Pancreas (tissue), 10 donors: ENCODE data around the gene MAPK13. TPM values are rescaled to one million over a fixed set of nuclear protein-coding genes. Genes with fewer than 3 reads are reported as not detected.
A peak's percentile ranks its signal among the peaks of the same experiment; 100 is the strongest.

Experiments used
- ATAC-seq, 4 donors: fragments of 200-7000 bp; cut with Tn5 transposase; one replicate each; pipeline versions ENCODE4 v1.8.0 to v1.9.1; 2020; ENCODE audit warnings: mild to moderate bottlenecking in 4 of 4, moderate library complexity in 4 of 4
- DNase-seq, 6 donors: peaks; one replicate each; pipeline ENCODE4 v3.0.0-alpha.2; 2020
- FAIRE-seq: peaks from 2 replicates; lab custom pipeline; 2012; peaks lifted over from hg19 to GRCh38; lab: Jason Lieb, UNC
- H3K27ac ChIP-seq, 4 donors: fragments of 200-600 bp; sonication (generic); 1 replicate in 3 of 4; 2 replicates in 1 of 4; pipeline versions ENCODE4 v1.5.0 to v1.8.0; 2020
- H3K27me3 ChIP-seq, 4 donors: fragments of 200-600 bp; one replicate each; pipeline ENCODE4 v1.8.0; 2021
- H3K36me3 ChIP-seq, 3 donors: fragments of 200-600 bp; sonication (generic) in 1 of 3; one replicate each; pipeline versions ENCODE4 v1.5.0 to v1.8.0; 2020 to 2021
- H3K4me1 ChIP-seq, 3 donors: fragments of 200-600 bp; one replicate each; pipeline ENCODE4 v1.8.0; 2021
- H3K4me3 ChIP-seq, 4 donors: fragments of 200-600 bp; sonication (generic) in 2 of 4; one replicate each; pipeline versions ENCODE4 v1.5.0 to v1.8.0; 2020 to 2021
- H3K9me3 ChIP-seq, 4 donors: fragments of 200-600 bp; one replicate each; pipeline ENCODE4 v1.8.0; 2021
- WGBS, 2 donors: extraction: QIAGEN DNeasy Blood & Tissue Kit; methylation state at CpG; one replicate each; pipeline ENCODE4 v1.1.7; 2013; 5-methylcytosine and 5-hydroxymethylcytosine counted together
- intact Hi-C, 3 donors: fragments of 100-400 bp; cut with DNase I; formaldehyde crosslinking; loops; one replicate each; pipeline versions ENCODE4 v1.11.1 to v1.14.2; 2022
- polyA plus RNA-seq, 2 donors: library from polyadenylated mRNA; stranded (reverse); fragments of 200-250 nt; gene quantifications; one replicate each; pipeline ENCODE4 v1.2.3, GENCODE V29; 2013
- total RNA-seq, 6 donors: library from RNA; stranded (reverse); fragmentation: NEBNext Ultra II Directional in 4 of 6; extraction: Animal tissue kit (Norgen Biotek cat#: 25700) in 4 of 6; gene quantifications; one replicate each; pipeline versions ENCODE4 v1.2.1 to v1.2.4, GENCODE V29; 2021 to 2023
- TF ChIP-seq, protein P1 (sequence below), 4 donors: fragments of 200-600 bp; sonication (generic) in 3 of 4; IDR thresholded peaks; one replicate each; pipeline versions ENCODE4 v1.5.0 to v1.8.0; 2021; ENCODE audit warnings: antibody characterized with exemption in 4 of 4
- donor health status: healthy with polysubstance abuse.
- donor health status: DM: no; HTN: no; CAD: no; lungs with moderate emphysema.
- donor health status: DM: no; HTN: no; CAD: no.
- donor health status: control.
- donor health status: control.
- donor health status: Bipolar disorder and iron deficiency.
- donor health status: DM: yes; HTN: yes; CAD: no.
- donor health status: DM: no; HTN: no; CAD: no.
- donor health status: DM: no; HTN: no; CAD: no.
- donor health status: DM: yes; HTN: yes; CAD: no.

Gene MAPK13
- total and polyA plus RNA-seq, 8 donors = 20.2 to 46.3 (median 34.0) TPM

GRCh38 chr6:36149476-36149875 lies 19.2 kb downstream of the MAPK13 start:
- no peaks in the 10 kb centered on the region for H3K27me3 ChIP-seq
- TF ChIP-seq, protein P1, sequence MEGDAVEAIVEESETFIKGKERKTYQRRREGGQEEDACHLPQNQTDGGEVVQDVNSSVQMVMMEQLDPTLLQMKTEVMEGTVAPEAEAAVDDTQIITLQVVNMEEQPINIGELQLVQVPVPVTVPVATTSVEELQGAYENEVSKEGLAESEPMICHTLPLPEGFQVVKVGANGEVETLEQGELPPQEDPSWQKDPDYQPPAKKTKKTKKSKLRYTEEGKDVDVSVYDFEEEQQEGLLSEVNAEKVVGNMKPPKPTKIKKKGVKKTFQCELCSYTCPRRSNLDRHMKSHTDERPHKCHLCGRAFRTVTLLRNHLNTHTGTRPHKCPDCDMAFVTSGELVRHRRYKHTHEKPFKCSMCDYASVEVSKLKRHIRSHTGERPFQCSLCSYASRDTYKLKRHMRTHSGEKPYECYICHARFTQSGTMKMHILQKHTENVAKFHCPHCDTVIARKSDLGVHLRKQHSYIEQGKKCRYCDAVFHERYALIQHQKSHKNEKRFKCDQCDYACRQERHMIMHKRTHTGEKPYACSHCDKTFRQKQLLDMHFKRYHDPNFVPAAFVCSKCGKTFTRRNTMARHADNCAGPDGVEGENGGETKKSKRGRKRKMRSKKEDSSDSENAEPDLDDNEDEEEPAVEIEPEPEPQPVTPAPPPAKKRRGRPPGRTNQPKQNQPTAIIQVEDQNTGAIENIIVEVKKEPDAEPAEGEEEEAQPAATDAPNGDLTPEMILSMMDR (IDR thresholded peaks at IDR 0.05) = no peak
- H3K9me3 ChIP-seq = no peaks in the 10 kb centered on the region
- DNase-seq (no peak), ATAC-seq (no peak), FAIRE-seq (no peak)
- no peak overlapping the region for H3K4me3 ChIP-seq
- H3K27ac ChIP-seq = no peak overlapping the region
- intact Hi-C loops = no loop called here
- H3K36me3 ChIP-seq = no peaks in the 10 kb centered on the region
- H3K4me1 ChIP-seq = no peaks in the 10 kb centered on the region

GRCh38 chr6:36150283-36150682 lies 20.0 kb downstream of the MAPK13 start:
- intact Hi-C loops = no loop called here
- DNase-seq (no peak), FAIRE-seq (no peak), ATAC-seq (no peak)
- WGBS, 2 donors = 65 to 69% methylated on average over 3 of the region's 3 CpGs
- no peaks in the 10 kb centered on the region for H3K9me3 ChIP-seq
- no peak overlapping the region for H3K4me3 ChIP-seq
- H3K27me3 ChIP-seq = no peaks in the 10 kb centered on the region
- H3K27ac ChIP-seq = no peak overlapping the region
- no peaks in the 10 kb centered on the region for H3K36me3 ChIP-seq
- H3K4me1 ChIP-seq = no peaks in the 10 kb centered on the region
- TF ChIP-seq, protein P1 (IDR thresholded peaks at IDR 0.05) = no peak

DNA sequence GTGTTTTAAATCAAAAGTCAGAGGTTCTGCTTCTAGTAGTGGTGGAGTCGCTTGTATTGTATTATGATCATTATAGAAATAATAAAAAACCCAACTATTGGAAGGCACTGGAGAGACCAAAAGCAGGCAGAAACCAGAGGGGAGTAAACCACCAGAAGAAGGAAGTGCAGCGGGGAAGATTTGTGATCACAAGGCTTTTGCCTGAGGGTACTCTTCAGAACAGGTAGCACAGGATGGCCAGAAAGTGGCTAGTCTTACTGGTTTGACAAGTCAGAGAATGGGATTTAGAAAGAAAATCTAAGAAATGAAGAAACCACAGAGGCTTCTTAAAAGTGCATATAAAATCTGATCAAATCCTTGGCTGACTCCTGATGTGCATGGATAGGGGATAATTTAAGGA lies 24.0 kb downstream of the MAPK13 start:
- DNase-seq = no peak
- no peaks in the 10 kb centered on the region for H3K36me3 ChIP-seq
- no peak overlapping the region for H3K27ac ChIP-seq
- H3K9me3 ChIP-seq = no peaks in the 10 kb centered on the region
- no peak overlapping the region for H3K4me3 ChIP-seq
- H3K27me3 ChIP-seq = no peaks in the 10 kb centered on the region
- FAIRE-seq = no peak
- TF ChIP-seq, protein P1 (IDR thresholded peaks at IDR 0.05) = no peak
- intact Hi-C loops = no loop called here
- no peak for ATAC-seq
- WGBS, 2 donors = 92 to 95% methylated on average over 2 of the region's 2 CpGs
- H3K4me1 ChIP-seq = no peaks in the 10 kb centered on the region

- peak; percentile 47 for FAIRE-seq
- 96 to 98% methylated on average over 2 of the region's 2 CpGs for WGBS, 2 donors
- TF ChIP-seq, protein P1 (IDR thresholded peaks at IDR 0.05) = no peak
Measured at GRCh38 chr6:36155662-36156061, 25.3 kb downstream of the MAPK13 start.

GRCh38 chr6:36160147-36160760 lies 29.9 kb downstream of the MAPK13 start:
- 92 to 95% methylated on average over 4 of the region's 4 CpGs for WGBS, 2 donors

More at GRCh38 chr6:36155662-36156061, 25.3 kb downstream of the MAPK13 start:
- ATAC-seq (no peak), DNase-seq (no peak)
- Histone ChIP-seq H3K9me3 (no peaks in the 10 kb centered on the region), H3K27me3 (no peaks in the 10 kb centered on the region), H3K36me3 (no peaks in the 10 kb centered on the region), H3K4me1 (no peaks in the 10 kb centered on the region), H3K27ac (no peak overlapping the region), H3K4me3 (no peak overlapping the region)
- intact Hi-C loops = no loop called here

More at GRCh38 chr6:36160147-36160760, 29.9 kb downstream of the MAPK13 start:
- Histone ChIP-seq H3K27ac (no peak overlapping the region), H3K36me3 (no peaks in the 10 kb centered on the region), H3K9me3 (no peaks in the 10 kb centered on the region), H3K4me1 (no peaks in the 10 kb centered on the region), H3K4me3 (no peak overlapping the region), H3K27me3 (no peaks in the 10 kb centered on the region)
- no peak for FAIRE-seq
- DNase-seq = no peak
- ATAC-seq = no peak
- intact Hi-C loops = no loop called here
- TF ChIP-seq, protein P1 (IDR thresholded peaks at IDR 0.05) = no peak
